H1 (cell line): ENCODE results near the gene GOLGA1. TPM values are rescaled to one million over a fixed set of nuclear protein-coding genes. Genes with fewer than 3 reads are reported as not detected.

Experiments used
- FOSL1 ChIP-seq: IDR thresholded peaks from 2 replicates; pipeline ENCODE4 v1.6.1; 2011; ENCODE audit warnings: mild to moderate bottlenecking, low read depth, low read length, moderate library complexity; ENCODE audit not compliant: insufficient read depth
- polyA plus RNA-seq, 7 experiments: library from polyadenylated mRNA; depleted of rRNA in 3 of 7; stranded (reverse) in 5 of 7; unstranded in 2 of 7; fragments of >200 nt in 5 of 7; fragments of 200-250 nt in 2 of 7; gene quantifications; 1 replicate in 5 of 7; 2 replicates in 1 of 7; 4 replicates in 1 of 7; pipeline versions ENCODE4 v1.2.1 to v1.2.3, GENCODE V29; 2011 to 2013; ENCODE audit warnings: missing spikeins in 2 of 7, mixed read lengths in 2 of 7
- total RNA-seq: library from RNA; stranded (reverse); fragmentation: NEBNext Ultra II Directional; extraction: Animal tissue kit (Norgen Biotek cat#: 25700); gene quantifications from 2 replicates; pipeline ENCODE4 v1.2.1, GENCODE V29; 2021
- TF ChIP-seq, protein P1 (sequence below): fragments of 300-600 bp; sonication (generic); IDR thresholded peaks from 2 replicates; pipeline ENCODE4 v1.7.1; 2012; ENCODE audit warnings: low read length, moderate library complexity, mild to moderate bottlenecking, inconsistent platforms; ENCODE audit not compliant: insufficient replicate concordance

Gene GOLGA1
- total and polyA plus RNA-seq, 2 of the 8 experiments (the other 6 are each of a cell fraction or from before 2014, with no cell fraction given): 4.8 to 6.5 TPM

DNA sequence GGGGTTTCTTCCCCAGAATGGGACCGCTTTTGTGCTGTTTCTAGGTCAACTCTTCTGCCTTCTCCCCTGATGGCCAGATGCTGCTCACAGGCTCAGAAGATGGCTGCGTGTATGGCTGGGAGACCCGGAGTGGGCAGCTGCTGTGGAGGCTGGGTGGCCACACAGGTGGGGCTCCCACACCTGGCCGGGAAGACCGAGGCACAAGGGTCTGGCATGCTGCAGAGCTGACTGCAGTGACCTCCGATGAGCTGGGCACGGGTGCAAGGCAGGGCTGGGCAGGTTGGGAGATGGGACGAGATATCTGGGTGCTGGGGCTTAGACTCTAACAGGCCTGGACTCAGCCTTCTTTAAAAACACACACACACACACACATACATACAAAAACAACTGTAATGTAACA is 86.7 kb downstream of the GOLGA1 start (continued):
- TF ChIP-seq, protein P1, sequence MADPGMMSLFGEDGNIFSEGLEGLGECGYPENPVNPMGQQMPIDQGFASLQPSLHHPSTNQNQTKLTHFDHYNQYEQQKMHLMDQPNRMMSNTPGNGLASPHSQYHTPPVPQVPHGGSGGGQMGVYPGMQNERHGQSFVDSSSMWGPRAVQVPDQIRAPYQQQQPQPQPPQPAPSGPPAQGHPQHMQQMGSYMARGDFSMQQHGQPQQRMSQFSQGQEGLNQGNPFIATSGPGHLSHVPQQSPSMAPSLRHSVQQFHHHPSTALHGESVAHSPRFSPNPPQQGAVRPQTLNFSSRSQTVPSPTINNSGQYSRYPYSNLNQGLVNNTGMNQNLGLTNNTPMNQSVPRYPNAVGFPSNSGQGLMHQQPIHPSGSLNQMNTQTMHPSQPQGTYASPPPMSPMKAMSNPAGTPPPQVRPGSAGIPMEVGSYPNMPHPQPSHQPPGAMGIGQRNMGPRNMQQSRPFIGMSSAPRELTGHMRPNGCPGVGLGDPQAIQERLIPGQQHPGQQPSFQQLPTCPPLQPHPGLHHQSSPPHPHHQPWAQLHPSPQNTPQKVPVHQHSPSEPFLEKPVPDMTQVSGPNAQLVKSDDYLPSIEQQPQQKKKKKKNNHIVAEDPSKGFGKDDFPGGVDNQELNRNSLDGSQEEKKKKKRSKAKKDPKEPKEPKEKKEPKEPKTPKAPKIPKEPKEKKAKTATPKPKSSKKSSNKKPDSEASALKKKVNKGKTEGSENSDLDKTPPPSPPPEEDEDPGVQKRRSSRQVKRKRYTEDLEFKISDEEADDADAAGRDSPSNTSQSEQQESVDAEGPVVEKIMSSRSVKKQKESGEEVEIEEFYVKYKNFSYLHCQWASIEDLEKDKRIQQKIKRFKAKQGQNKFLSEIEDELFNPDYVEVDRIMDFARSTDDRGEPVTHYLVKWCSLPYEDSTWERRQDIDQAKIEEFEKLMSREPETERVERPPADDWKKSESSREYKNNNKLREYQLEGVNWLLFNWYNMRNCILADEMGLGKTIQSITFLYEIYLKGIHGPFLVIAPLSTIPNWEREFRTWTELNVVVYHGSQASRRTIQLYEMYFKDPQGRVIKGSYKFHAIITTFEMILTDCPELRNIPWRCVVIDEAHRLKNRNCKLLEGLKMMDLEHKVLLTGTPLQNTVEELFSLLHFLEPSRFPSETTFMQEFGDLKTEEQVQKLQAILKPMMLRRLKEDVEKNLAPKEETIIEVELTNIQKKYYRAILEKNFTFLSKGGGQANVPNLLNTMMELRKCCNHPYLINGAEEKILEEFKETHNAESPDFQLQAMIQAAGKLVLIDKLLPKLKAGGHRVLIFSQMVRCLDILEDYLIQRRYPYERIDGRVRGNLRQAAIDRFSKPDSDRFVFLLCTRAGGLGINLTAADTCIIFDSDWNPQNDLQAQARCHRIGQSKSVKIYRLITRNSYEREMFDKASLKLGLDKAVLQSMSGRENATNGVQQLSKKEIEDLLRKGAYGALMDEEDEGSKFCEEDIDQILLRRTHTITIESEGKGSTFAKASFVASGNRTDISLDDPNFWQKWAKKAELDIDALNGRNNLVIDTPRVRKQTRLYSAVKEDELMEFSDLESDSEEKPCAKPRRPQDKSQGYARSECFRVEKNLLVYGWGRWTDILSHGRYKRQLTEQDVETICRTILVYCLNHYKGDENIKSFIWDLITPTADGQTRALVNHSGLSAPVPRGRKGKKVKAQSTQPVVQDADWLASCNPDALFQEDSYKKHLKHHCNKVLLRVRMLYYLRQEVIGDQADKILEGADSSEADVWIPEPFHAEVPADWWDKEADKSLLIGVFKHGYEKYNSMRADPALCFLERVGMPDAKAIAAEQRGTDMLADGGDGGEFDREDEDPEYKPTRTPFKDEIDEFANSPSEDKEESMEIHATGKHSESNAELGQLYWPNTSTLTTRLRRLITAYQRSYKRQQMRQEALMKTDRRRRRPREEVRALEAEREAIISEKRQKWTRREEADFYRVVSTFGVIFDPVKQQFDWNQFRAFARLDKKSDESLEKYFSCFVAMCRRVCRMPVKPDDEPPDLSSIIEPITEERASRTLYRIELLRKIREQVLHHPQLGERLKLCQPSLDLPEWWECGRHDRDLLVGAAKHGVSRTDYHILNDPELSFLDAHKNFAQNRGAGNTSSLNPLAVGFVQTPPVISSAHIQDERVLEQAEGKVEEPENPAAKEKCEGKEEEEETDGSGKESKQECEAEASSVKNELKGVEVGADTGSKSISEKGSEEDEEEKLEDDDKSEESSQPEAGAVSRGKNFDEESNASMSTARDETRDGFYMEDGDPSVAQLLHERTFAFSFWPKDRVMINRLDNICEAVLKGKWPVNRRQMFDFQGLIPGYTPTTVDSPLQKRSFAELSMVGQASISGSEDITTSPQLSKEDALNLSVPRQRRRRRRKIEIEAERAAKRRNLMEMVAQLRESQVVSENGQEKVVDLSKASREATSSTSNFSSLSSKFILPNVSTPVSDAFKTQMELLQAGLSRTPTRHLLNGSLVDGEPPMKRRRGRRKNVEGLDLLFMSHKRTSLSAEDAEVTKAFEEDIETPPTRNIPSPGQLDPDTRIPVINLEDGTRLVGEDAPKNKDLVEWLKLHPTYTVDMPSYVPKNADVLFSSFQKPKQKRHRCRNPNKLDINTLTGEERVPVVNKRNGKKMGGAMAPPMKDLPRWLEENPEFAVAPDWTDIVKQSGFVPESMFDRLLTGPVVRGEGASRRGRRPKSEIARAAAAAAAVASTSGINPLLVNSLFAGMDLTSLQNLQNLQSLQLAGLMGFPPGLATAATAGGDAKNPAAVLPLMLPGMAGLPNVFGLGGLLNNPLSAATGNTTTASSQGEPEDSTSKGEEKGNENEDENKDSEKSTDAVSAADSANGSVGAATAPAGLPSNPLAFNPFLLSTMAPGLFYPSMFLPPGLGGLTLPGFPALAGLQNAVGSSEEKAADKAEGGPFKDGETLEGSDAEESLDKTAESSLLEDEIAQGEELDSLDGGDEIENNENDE: no peak
- no peak for TF ChIP-seq FOSL1
